SKM-1 treated with dmso at 0.1 percent for 144 hours (cell line): Measurements from ENCODE around the gene NOLC1.
"Not testable (repeated sequence)": the region's sequence is repeated elsewhere in the genome, so short reads cannot be mapped to it uniquely, and the experiment has no call there.

Source experiments
- DNase-seq: peaks from one replicate; lab custom pipeline; 2025; ENCODE audit not compliant: unreplicated experiment; lab: John Stamatoyannopoulos, UW

Gene NOLC1

DNA sequence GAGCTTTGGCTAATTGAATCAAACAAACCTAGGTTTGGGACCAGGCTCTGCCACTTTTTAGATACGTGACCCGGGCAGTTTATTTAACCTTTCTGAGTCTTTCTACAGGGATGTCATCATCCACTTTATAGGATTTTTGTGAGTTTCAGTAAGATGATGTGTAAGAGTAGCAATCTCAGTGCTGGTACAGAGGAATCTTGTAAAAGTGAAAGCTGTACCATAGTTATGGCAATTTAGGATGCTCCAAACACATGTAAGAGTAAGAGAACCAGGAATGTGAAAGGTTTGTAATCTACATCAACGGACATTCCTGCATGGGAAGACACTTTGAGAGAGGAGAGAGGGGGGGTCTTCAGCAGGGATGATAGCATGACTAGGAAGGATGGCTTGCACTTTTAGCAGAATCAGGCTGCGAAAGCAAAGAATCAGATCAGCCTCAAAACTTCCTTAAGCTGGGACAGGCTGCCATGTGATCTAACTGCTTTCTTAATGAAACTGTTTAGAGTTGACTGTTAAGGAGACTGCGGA lies 968 bp downstream of the NOLC1 start:
- DNase-seq: no peak

DNA sequence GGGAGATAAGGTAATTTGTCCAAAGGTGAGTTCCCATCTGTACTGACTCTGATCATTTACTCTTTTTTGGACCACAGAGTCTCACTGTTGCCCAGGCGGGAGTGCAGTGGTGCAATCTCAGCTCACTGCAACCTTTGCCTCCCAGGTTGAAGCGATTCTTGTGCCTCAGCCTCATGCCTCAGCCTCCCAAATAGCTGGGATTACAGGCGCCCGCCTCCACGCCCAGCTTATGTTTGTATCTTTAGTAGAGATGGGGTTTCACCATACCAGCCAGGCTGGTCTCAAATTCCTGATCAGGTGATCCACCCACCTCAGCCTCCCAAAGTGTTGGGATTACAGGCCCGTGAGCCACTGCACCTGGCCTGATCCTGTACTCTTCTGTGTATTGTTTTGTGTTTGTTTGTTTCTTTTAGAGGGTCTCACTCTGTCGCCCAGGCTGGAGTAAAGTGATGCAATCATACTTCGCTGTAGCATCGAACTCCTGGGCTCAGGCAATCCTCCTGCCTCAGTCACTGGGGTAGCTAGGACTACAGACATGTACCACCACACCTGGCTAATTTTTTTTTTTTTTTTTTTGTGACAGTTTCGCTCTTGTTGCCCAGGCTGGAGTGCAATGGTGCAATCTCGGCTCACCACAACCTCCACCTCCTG lies 2.4 kb downstream of the NOLC1 start:
- DNase-seq: no peak

DNA sequence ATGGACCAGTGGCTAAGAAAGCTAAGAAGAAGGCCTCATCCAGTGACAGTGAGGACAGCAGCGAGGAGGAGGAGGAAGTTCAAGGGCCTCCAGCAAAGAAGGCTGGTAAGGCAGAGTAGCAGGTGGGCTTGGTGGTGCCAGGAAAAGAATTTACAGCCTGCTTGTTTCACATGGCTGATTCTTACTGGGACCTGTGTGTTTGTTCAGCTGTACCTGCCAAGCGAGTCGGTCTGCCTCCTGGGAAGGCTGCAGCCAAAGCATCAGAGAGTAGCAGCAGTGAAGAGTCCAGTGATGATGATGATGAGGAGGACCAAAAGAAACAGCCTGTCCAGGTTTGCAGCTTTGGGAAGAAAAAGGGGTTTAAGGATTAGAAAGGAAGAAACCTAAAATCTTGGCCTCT lies 5.0 kb downstream of the NOLC1 start:
- no peak for DNase-seq

DNA sequence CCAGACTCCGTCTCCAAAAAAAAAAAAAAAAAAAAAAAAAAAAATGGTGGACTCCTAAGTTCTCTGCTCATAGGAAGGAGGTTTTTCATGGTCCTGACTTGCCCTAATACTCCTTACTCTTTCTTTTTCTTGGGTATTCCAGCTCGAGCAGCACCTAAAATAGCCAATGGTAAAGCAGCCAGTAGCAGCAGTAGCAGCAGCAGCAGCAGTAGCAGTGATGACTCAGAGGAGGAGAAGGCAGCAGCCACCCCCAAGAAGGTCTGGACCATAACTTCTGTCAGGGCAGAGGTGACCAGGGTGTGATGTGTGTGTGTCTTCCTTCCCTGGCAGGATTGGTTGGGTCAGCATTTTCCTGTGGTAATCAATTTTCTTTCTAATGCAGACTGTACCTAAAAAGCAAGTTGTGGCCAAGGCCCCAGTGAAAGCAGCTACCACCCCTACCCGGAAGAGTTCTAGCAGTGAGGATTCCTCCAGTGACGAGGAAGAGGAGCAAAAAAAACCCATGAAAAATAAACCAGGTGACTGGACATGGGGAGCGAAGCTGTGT lies 6.9 kb downstream of the NOLC1 start:
- DNase-seq: no peak

DNA sequence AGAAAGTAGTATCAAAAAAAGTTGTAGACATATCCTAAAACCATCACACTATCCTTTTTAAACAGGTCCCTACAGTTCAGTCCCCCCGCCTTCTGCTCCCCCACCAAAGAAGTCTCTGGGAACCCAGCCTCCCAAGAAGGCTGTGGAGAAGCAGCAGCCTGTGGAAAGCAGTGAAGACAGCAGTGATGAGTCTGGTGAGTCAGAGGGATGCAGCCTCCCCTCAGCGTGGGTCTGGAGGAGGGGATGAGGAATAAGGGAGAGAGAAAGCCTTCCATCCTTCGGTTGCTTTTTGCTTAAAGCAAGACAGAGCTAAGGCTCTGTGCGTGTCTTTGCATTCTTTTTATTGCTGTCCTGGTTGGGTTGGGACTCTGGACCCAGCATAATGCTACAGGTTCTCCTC lies 7.6 kb downstream of the NOLC1 start:
- no peak for DNase-seq

DNA sequence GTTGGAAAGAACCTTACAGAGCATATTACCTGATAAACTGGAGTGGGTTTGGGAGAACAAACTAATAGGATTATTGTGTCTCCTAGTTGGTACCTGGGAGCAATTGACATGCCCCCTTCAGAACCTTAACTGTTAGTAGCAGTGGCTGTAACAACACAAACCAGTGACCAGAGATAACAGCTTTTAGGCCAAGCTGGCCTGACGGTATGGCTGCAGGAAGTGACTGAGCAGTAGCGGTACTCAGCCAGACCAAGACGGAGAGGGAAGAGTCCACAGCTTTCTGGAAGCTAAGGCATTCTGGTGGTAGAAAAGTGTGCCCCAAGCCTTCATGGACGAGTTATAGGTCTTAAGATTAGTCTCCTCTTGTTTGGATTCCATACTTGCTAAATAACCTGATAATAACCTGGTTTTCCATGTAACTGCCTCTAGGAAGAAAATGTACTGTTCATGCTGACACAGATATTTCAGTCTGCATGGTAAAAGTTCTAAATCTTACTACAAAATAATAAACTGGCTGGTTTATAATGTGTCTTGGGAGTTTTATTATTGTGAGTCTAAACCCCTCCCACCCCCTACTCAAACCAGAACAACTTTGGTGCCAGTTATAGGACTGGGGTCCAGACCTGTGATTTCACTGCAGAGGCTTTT lies 11.3 kb downstream of the NOLC1 start:
- no peak for DNase-seq

DNA sequence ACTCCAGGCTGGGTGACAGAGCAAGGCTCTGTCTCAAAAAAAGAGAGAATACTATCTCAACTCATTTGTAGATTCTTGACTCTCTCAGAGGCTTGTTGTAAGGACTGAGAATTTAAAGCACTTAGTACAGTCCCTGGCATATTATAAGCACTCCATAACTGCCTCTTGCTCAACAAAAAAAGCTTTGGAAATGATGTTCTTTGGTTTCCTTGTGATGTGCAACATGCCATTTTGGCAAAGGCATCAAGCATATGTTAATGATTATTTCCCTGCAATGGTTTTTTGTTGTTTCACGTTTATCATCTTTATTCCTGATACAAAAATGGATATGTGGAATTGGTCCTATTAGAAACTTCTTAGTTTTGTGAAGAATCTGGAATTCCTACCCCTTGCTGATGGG lies 15.7 kb downstream of the NOLC1 start:
- no peak for DNase-seq

DNA sequence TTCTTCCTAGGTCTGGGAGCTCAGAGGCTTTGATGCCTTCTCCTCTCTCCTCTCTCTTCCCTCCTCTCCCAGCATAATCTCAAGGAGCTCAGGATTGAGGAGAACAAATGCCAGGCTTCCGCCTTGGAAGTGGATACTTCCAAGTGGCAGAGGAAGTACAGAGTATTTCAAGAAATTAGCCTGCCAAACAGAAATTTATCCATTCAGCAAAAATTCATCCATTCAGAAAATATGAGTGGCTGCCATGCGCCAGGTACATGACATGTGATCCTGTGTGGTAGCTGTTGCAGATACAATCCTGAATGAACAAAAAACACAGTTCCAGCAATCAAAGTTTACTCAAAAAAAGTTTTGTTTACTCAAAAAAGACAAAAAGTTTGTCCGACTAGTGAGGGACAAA lies 18.4 kb downstream of the NOLC1 start:
- no peak for DNase-seq

DNA sequence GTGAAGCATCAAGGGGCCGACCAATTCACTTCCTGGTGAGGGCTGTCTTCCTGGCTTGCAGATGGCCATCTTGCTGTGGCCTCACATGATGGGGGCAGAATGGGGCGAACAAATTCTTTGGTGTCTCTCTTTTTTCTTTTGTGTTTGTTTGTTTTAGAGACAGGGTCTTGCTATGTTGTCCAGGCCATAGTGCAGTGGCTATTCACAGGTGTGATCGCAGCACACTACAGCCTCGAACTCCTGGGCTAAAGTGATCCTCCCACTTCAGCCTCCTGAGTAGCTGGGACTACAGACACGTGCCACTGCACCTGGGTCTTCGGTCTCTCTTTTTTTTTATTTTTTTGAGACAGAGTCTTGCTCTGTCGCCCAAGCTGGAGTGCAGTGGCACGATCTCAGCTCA lies 20.1 kb downstream of the NOLC1 start:
- DNase-seq: no peak

DNA sequence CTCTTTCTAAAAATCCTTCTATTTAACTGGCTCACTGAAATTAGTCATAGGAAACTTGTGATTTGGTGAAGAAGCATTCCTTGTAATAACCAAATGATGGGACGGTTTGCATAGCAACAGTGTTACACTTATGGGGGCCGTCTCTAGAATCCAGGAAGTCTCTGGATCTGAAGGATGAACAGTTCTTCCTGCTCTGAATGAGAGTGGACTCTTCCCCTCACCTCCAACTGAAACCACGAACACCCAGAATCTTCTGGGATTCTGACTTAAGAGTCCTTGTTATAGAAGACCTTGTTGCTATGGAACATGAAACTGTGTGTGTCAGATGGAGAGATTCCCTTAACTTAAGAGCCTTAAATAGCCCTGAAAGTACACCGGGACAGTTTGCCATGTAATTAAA lies 23.2 kb downstream of the NOLC1 start:
- DNase-seq: no peak

DNA sequence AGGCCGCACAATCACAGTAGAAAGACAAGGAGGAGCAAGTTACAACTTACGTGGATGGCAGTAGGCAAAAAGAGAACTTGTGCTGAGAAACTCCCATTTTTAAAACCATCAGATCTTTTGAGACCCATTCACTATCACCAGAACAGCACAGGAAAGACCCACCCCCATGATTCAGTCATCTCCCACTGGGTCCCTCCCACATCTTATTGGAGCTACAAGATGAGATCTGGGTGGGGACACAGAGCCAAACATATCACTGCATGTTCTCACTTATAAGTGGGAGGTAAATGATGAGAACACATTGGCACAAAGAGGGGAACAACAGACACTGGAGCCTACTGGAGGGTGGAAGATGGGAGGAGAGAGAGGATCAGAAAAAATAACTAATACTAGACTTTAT lies 32.4 kb downstream of the NOLC1 start:
- no peak for DNase-seq

DNA sequence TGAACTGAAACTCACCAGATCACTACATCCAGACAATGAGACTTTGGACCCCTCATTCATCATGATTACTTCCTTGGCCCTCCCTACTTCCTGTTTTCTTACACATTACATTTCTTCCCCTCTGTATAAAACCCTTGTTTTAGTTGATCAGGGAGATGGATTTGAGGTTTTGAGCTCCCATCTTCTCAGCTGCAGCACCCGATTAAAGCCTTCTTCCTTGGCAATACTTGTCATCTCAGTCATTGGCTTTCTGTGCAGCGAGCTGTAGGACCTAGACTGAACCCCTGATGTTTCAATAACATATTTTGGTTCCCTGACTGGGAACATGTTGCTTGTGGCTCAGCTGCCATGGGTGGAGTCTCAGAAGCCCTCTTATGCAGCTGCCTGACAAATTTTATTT lies 33.1 kb downstream of the NOLC1 start:
- no peak for DNase-seq

DNA sequence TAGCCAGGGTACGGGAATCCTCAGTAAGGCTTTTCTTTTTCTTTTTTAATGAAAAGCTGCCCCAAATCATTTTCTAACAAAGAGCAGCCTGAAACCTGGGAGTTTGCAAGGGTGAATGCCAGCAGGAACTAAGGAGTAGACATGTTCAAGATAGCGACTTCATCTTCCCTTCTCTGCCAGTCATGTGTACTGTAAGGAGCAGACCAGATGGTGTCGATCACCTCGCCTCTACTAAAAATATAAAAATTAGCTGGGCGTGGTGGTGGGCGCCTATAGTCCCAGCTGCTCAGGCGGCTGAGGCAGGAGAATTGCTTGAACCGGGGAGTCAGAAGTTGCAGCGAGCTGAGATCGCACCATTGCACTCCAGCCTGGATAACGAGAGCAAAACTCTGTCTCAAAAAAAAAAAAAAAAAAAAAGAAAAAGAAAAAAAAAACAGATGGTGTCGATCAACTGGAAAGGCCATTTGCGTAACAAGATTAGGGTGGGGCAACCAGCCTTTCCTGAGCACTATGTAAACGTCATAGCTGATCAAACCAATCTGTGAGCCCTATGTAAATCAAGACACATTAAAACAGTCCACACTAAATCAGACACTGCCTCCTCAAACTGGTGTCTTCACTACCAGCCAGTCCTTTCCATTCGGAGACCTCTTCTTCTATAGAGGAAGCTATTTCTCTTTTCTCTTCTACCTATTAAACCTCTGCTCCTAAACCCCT lies 33.8 kb downstream of the NOLC1 start:
- DNase-seq: no peak

DNA sequence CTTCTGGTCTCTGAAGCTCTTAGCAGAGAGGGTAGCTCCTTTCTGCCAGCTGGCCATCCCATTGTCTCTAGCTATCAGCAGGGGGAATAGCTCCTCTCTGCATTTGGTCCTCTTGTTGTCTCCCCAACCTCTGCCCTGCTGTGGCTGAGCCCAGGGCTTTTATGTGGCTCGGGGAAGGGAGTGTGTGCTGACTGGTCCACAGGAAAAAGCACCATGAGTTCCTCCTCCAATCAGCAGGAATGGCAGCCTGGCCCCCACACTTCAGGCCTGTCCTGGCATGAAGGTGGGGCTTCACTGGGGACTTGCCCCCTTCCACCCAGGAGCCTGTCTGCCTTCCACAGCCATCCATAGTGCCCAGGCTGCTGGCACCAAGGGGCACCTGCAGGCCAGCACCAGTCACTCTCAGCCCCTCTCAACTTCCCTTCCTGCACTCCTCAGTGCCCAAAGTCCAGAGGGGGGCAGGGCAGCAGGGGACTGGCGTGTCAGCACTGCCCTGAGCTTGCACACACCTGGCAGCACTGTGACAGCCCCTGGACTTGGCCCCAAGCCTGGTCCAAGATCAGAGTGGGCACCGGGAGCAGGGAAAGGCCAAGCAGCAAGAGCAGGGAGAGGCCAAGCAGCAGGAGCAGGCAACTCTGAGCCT lies 36.2 kb downstream of the NOLC1 start:
- no peak for DNase-seq

DNA sequence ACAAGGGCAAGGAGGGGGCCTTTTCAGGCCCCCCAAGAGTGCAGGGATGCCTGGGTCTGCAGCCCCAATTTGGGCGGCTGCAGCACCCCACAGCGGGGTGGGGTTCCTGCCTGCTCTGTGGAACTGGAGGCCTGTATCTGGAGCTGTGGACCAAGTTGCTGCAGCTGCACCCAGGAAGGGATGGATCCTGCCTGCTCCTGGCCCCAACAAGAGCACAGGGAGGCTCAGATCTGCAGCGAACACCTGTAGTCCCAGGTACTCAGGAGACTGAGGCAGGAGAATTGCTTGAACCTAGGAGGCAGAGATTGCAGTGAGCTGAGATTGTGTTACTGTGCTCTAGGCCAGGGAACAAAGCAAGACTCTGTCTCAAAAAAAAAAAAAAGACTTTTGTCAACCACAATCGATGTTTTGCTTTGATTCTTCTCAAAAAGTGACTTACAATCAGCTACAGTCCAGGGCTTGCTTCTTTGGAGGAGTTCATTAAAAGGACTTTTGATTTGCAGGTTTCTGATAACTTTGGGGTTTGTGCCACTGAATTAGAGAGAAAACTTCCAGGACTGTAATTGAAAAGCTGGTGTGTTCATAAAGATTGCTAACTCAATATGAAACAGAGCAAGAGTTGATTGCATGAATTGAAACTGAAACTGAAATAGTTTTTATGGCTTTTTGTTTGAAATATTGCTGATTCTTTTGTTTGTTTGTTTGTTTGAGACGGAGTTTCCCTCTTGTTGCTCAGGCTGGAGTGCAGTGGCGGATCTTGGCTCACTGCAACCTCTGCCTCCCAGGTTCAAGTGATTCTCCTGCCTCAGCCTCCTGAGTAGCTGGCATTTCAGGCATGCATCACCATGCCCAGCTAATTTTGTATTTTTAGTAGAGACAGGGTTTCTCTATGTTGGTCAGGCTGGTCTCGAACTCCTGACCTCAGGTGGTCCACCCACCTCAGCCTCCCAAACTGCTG lies 37.0 kb downstream of the NOLC1 start:
- not testable (repeated sequence) for DNase-seq

DNA sequence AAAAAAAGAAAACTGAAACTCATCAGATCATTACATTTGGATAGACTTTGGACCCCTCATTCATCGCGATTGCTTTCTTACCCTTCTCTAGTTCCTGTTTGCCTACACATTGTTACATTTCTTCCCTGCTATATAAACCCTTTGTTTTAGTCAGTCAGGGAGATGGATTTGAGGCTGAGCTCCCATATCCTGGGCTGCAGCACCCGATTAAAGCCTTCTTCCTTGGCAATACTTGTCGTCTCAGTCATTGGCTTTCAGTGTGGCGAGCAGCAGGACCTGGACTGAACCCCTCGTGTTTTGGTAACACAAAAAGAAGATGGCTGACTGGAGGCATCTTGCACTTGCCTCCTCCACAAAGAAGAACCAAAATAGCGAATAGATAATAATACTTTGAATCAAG lies 39.8 kb downstream of the NOLC1 start:
- DNase-seq: no peak

DNA sequence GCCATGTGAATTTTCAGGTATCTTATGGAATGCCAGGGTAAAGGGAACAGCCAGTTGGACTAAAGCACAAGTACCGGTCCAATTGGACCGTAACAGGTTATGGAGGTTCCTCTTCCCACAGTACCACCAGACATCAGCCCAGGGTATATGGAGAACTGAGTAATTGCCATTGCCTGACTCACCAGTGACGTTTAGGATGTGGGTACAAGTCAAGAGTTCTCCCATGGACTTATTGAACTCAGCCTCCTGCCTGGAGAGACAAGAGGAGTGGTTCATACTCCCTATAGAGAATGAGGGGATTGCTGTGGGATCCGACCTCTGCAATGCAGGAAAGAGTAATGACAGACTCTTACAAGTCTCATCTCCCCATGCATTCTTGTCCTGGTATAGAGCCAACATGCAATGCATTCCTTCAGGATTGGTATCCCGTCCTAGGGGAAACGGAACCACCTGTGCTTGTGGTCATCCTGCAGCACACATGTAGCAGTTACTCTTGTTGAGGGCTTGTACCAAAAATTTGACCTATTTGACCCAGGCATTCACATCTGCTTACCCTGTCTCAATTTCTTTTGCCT lies 43.2 kb downstream of the NOLC1 start:
- no peak for DNase-seq

DNA sequence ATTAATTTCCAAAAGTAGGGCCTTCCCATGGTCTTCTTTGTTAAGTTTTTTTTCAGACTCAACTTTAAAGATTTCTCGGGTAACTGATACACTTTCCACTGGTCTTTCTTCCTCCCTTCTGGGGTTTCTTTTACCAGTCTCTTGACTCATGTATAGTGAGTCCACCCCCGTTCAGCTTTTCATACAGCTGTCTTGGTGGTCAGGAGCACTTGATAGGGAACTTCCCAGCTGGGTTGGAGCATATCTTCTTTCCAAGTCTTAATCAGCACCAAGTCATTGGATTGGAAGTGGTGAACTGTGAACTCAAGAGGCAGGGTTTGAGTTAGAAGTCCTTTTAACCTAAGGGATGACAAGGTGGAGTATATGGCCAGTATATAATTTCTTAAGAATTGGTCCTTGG lies 44.7 kb downstream of the NOLC1 start:
- DNase-seq: no peak

DNA sequence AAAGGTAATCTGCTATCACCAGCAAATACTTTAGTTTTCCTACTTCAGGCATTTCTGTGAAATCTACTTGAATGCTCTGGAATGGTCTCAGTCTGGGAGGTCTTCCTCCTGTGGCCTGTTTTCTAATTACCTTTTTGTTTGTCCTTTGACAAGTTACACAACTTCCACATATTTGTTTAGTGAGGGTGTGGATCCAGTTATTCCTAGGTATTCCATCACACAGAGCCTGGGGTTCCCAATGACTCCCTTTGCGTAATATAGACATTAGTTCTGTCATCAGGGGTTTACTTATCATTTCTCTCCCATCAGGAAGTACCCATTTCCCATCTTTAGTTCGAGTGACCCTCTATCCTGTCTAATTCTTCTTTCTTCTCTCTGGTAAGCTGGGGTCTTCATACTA lies 45.8 kb downstream of the NOLC1 start:
- no peak for DNase-seq
